Stimulated activated CD4-positive, alpha-beta T cell treated with anti-CD3 and anti-CD28 coated beads, Interleukin-1b, Interleukin-23, amount 100 ng/mL, for 24 hours (primary cell): ENCODE data around the gene EXT2.

Experiments used
- DNase-seq, 4 experiments: peaks; one replicate each; pipeline ENCODE4 v3.0.0-alpha.2; 2020; ENCODE audit warnings: low read depth in 4 of 4, low spot score in 1 of 4

Gene EXT2

GRCh38 chr11:44285756-44286155 lies 190.3 kb downstream of the EXT2 start:
- DNase-seq: no peak

GRCh38 chr11:44286268-44286880 lies 190.9 kb downstream of the EXT2 start:
- DNase-seq: peak; percentile 20 to 39 (median 33)

- no peak for DNase-seq
Measured at GRCh38 chr11:44286911-44287310, 191.4 kb downstream of the EXT2 start.

GRCh38 chr11:44288133-44288526 lies 192.7 kb downstream of the EXT2 start:
- DNase-seq: no peak

GRCh38 chr11:44290208-44290607 lies 194.7 kb downstream of the EXT2 start:
- no peak for DNase-seq
